Umbilical cord (tissue), 2 donors: ENCODE data around the gene ICA1L. TPM values are rescaled to one million over a fixed set of nuclear protein-coding genes. Genes with fewer than 3 reads are reported as not detected.

Experiments
- DNase-seq: peaks from one replicate; pipeline ENCODE4 v3.0.0-alpha.2; 2015; ENCODE audit warnings: low spot score
- total RNA-seq: library from RNA; depleted of rRNA; stranded (reverse); fragments of >200 nt; gene quantifications from one replicate; pipeline ENCODE4 v1.2.3, GENCODE V29; 2014; ENCODE audit warnings: low replicate concordance; ENCODE audit not compliant: insufficient read depth

Gene ICA1L
- total RNA-seq, 1 donor from 2014 or later = 16.1 TPM

GRCh38 chr2:202847693-202848524, 23.7 kb downstream of the ICA1L start:
- DNase-seq = no peak

GRCh38 chr2:202844656-202845055, 26.9 kb downstream of the ICA1L start:
- no peak for DNase-seq

- no peak for DNase-seq
Measured at GRCh38 chr2:202842690-202843089, 28.9 kb downstream of the ICA1L start.

GRCh38 chr2:202841090-202841867, 30.3 kb downstream of the ICA1L start:
- no peak for DNase-seq

GRCh38 chr2:202831242-202832220, 40.0 kb downstream of the ICA1L start:
- peak; percentile 34 for DNase-seq

- DNase-seq = no peak
Measured at GRCh38 chr2:202824901-202825300, 46.7 kb downstream of the ICA1L start.

GRCh38 chr2:202822411-202822810, 49.2 kb downstream of the ICA1L start:
- DNase-seq = no peak

GRCh38 chr2:202821206-202822160, 50.1 kb downstream of the ICA1L start:
- DNase-seq = peak; percentile 63

GRCh38 chr2:202818321-202818720, 53.2 kb downstream of the ICA1L start:
- DNase-seq = no peak

GRCh38 chr2:202817771-202818170, 53.8 kb downstream of the ICA1L start:
- DNase-seq = no peak

GRCh38 chr2:202815548-202816360, 55.8 kb downstream of the ICA1L start:
- DNase-seq = peak; percentile 47

GRCh38 chr2:202814226-202814625, 57.3 kb downstream of the ICA1L start:
- no peak for DNase-seq

- DNase-seq = no peak
Measured at GRCh38 chr2:202813387-202813786, 58.2 kb downstream of the ICA1L start.

- DNase-seq = no peak
Measured at GRCh38 chr2:202808754-202809153, 62.8 kb downstream of the ICA1L start.

GRCh38 chr2:202807431-202808138, 64.0 kb downstream of the ICA1L start:
- peak; percentile 81 for DNase-seq

GRCh38 chr2:202805911-202806310, 65.7 kb downstream of the ICA1L start:
- DNase-seq = peak; percentile 81

- no peak for DNase-seq
Measured at GRCh38 chr2:202797944-202798343, 73.6 kb downstream of the ICA1L start.

- no peak for DNase-seq
Measured at GRCh38 chr2:202790676-202791075, 80.9 kb downstream of the ICA1L start.

GRCh38 chr2:202786842-202787241, 84.7 kb downstream of the ICA1L start:
- peak; percentile 84 for DNase-seq
